K562 (cell line): ENCODE results near the gene SLC16A4. TPM values are rescaled to one million over a fixed set of nuclear protein-coding genes. Genes with fewer than 3 reads are reported as not detected.

Experiments used
- ATAC-seq: fragments of 200-7000 bp; cut with Tn5 transposase; 3 replicates; pipeline ENCODE4 v1.9.1; 2020; ENCODE audit warnings: moderate library complexity
- BruUV-seq: library from RNA; stranded (reverse); fragments of 400-500 nt; replicated peaks from 2 replicates; lab custom pipeline; 2021; lab: Mats Ljungman, UMichigan
- CTCF ChIA-PET: fragments of 300-600 bp; formaldehyde crosslinking; extraction: SDS; loops from one replicate; lab custom pipeline; 2021; ENCODE audit warnings: low intra/inter-chr PET ratio; lab: Yijun Ruan, JAX
- POLR2A ChIA-PET: fragments of 300-600, 350-650 bp; sonication (Branson Sonifier 250); formaldehyde crosslinking; extraction: SDS; loops from one replicate; lab custom pipeline; 2021; ENCODE audit warnings: antibody characterized with exemption, inconsistent platforms; lab: Yijun Ruan, JAX
- DNase-seq, 4 experiments: peaks; one replicate each; pipeline versions ENCODE4 v3.0.0 to v3.0.0-alpha.2; 2011 to 2018; ENCODE audit warnings: low spot score in 3 of 4, mixed read lengths in 3 of 4; ENCODE audit errors: extremely low read depth in 1 of 4
- FAIRE-seq: peaks from 2 replicates; lab custom pipeline; 2011; peaks lifted over from hg19 to GRCh38; lab: Jason Lieb, UNC
- H2AFZ ChIP-seq: 2 replicates; pipeline ENCODE4 v1.6.0; 2011; ENCODE audit warnings: low read depth, low read length, control low read depth, inconsistent platforms
- H3K27ac ChIP-seq: fragments of 200-600 bp; 3 replicates; pipeline ENCODE4 v1.8.0; 2011; ENCODE audit warnings: low read depth, mild to moderate bottlenecking, control low read depth, inconsistent platforms, low read length, moderate library complexity, mixed read lengths; ENCODE audit errors: extremely low read depth
- H3K27me3 ChIP-seq, 2 experiments: fragments of 300-600 bp in 1 of 2; 2 replicates in 1 of 2; 3 replicates in 1 of 2; pipeline versions ENCODE4 v1.6.0 to v1.8.0; 2011; ENCODE audit warnings: inconsistent platforms in 2 of 2, low read length in 2 of 2, mild to moderate bottlenecking in 1 of 2, mixed read lengths in 1 of 2, moderate library complexity in 1 of 2; ENCODE audit not compliant: control insufficient read depth in 2 of 2, insufficient read depth in 2 of 2
- H3K36me3 ChIP-seq: fragments of 300-600 bp; 3 replicates; pipeline ENCODE4 v1.8.0; 2011; ENCODE audit warnings: mild to moderate bottlenecking, low read length, inconsistent platforms; ENCODE audit not compliant: control insufficient read depth, insufficient read depth
- H3K4me1 ChIP-seq, 2 experiments: fragments of 200-600 bp in 1 of 2; replicated peaks in 1 of 2; 2 replicates in 1 of 2; 3 replicates in 1 of 2; pipeline versions ENCODE4 v1.5.1 to v1.8.0; 2011; ENCODE audit warnings: inconsistent platforms in 2 of 2, low read length in 2 of 2, mild to moderate bottlenecking in 1 of 2, mixed read lengths in 1 of 2, moderate library complexity in 1 of 2; ENCODE audit not compliant: control insufficient read depth in 2 of 2, insufficient read depth in 2 of 2
- H3K4me2 ChIP-seq: 2 replicates; pipeline ENCODE4 v1.6.1; 2011; ENCODE audit warnings: low read length, control low read depth, inconsistent platforms, mixed read lengths; ENCODE audit not compliant: insufficient read depth
- H3K4me3 ChIP-seq: fragments of 200-600 bp; sonication (generic), shearing (Covaris generic); 2 replicates; pipeline ENCODE4 v1.5.1; 2016; ENCODE audit warnings: control low read depth, inconsistent platforms
- H3K79me2 ChIP-seq: fragments of 200-600 bp; 3 replicates; pipeline ENCODE4 v1.8.0; 2011; ENCODE audit warnings: low read length, inconsistent platforms; ENCODE audit not compliant: control insufficient read depth, insufficient read depth
- H3K9ac ChIP-seq, 2 experiments: 2 replicates each; pipeline versions ENCODE4 v1.6.0 to v1.6.1; 2011; ENCODE audit warnings: low read depth in 2 of 2, low read length in 2 of 2, control low read depth in 1 of 2, inconsistent platforms in 1 of 2, mild to moderate bottlenecking in 1 of 2, mixed read lengths in 1 of 2; ENCODE audit not compliant: insufficient read depth in 1 of 2
- H3K9me1 ChIP-seq: one replicate; pipeline ENCODE4 v1.6.0; 2011; ENCODE audit warnings: inconsistent platforms, mild to moderate bottlenecking, low read length, moderate library complexity; ENCODE audit not compliant: control insufficient read depth, insufficient read depth
- H3K9me3 ChIP-seq: replicated peaks from 2 replicates; pipeline ENCODE4 v1.5.1; 2011; ENCODE audit warnings: low read depth, low read length, inconsistent platforms; ENCODE audit not compliant: control insufficient read depth, insufficient read depth
- H4K20me1 ChIP-seq: replicated peaks from 2 replicates; pipeline ENCODE4 v1.6.1; 2011; ENCODE audit warnings: low read length, inconsistent platforms, mixed read lengths; ENCODE audit not compliant: control insufficient read depth, insufficient read depth
- CEBPB ChIP-seq: fragments of 450-650 bp; IDR thresholded peaks from 2 replicates; pipeline ENCODE4 v1.6.1; 2016; ENCODE audit warnings: missing genetic modification characterization, missing compliant biosample characterization
- CEBPG ChIP-seq, 3 experiments: fragments of 200-800 bp in 1 of 3; sonication (Bioruptor generic) in 1 of 3; sonication (generic) in 1 of 3; formaldehyde crosslinking in 1 of 3; IDR thresholded peaks in 2 of 3; conservative IDR thresholded peaks in 1 of 3; 2 replicates each; pipeline versions ENCODE4 v1.6.1 to v1.8.0; 2016 to 2022; ENCODE audit warnings: missing compliant biosample characterization in 2 of 3, missing genetic modification characterization in 2 of 3, mild to moderate bottlenecking in 1 of 3, missing genetic modification reagents in 1 of 3
- HMGXB4 ChIP-seq: sonication (generic); formaldehyde crosslinking; IDR thresholded peaks from 2 replicates; pipeline ENCODE4 v1.8.1; 2023; ENCODE audit warnings: mild to moderate bottlenecking, missing genetic modification reagents
- ZNF23 ChIP-seq: fragments of 250-450 bp; sonication (Bioruptor Pico); IDR thresholded peaks from 2 replicates; pipeline ENCODE4 v1.4.0; 2020; ENCODE audit warnings: mild to moderate bottlenecking
- WGBS: fragments of 100-300 bp; shearing (Covaris generic); methylation state at CpG from one replicate; pipeline ENCODE4 v1.1.6; 2016; ENCODE audit warnings: low coverage, mixed read lengths; ENCODE audit not compliant: insufficient coverage; ENCODE audit errors: missing lambda C conversion rate; 5-methylcytosine and 5-hydroxymethylcytosine counted together
- in situ Hi-C: fragments of 300-500 bp; cut with MboI; formaldehyde crosslinking; loops from 4 replicates; pipeline ENCODE4 v1.15.0; 2018; ENCODE audit warnings: inconsistent platforms, mixed read lengths
- intact Hi-C: fragments of 100-400 bp; cut with micrococcal nuclease; formaldehyde crosslinking; loops from 2 replicates; pipeline ENCODE4 v1.14.2; 2022
- polyA plus RNA-seq, 8 experiments: library from polyadenylated mRNA; depleted of rRNA in 4 of 8; stranded (reverse) in 5 of 8; unstranded in 3 of 8; fragments of >200 nt; fragmentation: Nextera tagmentation in 2 of 8; fragmentation: Illumina TruSeq in 1 of 8; extraction: Ambion mirVana in 2 of 8; extraction: Trizol in 1 of 8; gene quantifications; 2 replicates each; pipeline versions ENCODE4 v1.2.1 to v1.2.3, GENCODE V29; 2011 to 2014; ENCODE audit warnings: inconsistent platforms in 1 of 8, missing spikeins in 1 of 8
- total RNA-seq, 7 experiments: library from RNA; depleted of rRNA in 6 of 7; stranded (reverse); fragments of >200 nt in 6 of 7; fragmentation: Illumina TruSeq in 2 of 7; extraction: Trizol in 2 of 7; gene quantifications; 2 replicates each; pipeline versions ENCODE4 v1.2.1 to v1.2.3, GENCODE V29; 2011 to 2021; ENCODE audit warnings: low replicate concordance in 1 of 7

SLC16A4 gene
- total and polyA plus RNA-seq, 9 of the 15 experiments (the other 6 are each of a cell fraction or from before 2014, with no cell fraction given), result 0.04 to 0.31 (median 0.18) TPM; not detected in 1

- intact Hi-C loops (loop anchor here (5.0 kb wide), 1 partner anchor 138 kb away; no protein-coding TSS in a partner anchor), in situ Hi-C loops (no loop called here)
- no peaks in the 10 kb centered on the region for H3K9me3 ChIP-seq
- DNase-seq (no peak), FAIRE-seq (peak; percentile 59), ATAC-seq (peak; percentile 31)
- H3K27ac ChIP-seq, result no peak overlapping the region
- no TSS peak for BruUV-seq
- ChIA-PET CTCF (interaction anchor here (0.6 kb wide), 1 partner anchor 60 kb away, joined by 5 read pairs; no protein-coding TSS in a partner anchor), POLR2A (interaction anchor here (0.7 to 3.5 kb wide), 3 partner anchors 18 to 110 kb away, joined by 5 to 20 read pairs (median 6); partner anchors contain the start of gene RBM15)
- no peaks in the 10 kb centered on the region for H4K20me1 ChIP-seq
- H3K4me2 ChIP-seq, result no peak overlapping the region
- H3K4me1 ChIP-seq, result no peaks in the 10 kb centered on the region
- H3K36me3 ChIP-seq, result no peaks in the 10 kb centered on the region
- no peak overlapping the region for H2AFZ ChIP-seq
- H3K27me3 ChIP-seq, result no peaks in the 10 kb centered on the region; a peak in 1 of 5 replicates
- no peaks in the 10 kb centered on the region for H3K9me1 ChIP-seq
- no peak for TF ChIP-seq HMGXB4 (CRISPR knock-in tag)
- TF ChIP-seq CEBPG (CRISPR knock-in tag; IDR thresholded peaks at IDR 0.05), result peak; percentile 17; the same call in 1 of the 2 replicates
- TF ChIP-seq CEBPG (tag; conservative IDR thresholded peaks at IDR 0.05 in 1 of 2, IDR thresholded peaks at IDR 0.05 in 1 of 2), result peak; percentile 66 to 76
- no peak for TF ChIP-seq ZNF23 (CRISPR knock-in tag)
- TF ChIP-seq CEBPB (tag), result peak; percentile 94
- no peaks in the 10 kb centered on the region for H3K79me2 ChIP-seq
- H3K9ac ChIP-seq, result no peak overlapping the region
- WGBS, result 9% methylated on average over 4 of the region's 4 CpGs
- no peak overlapping the region for H3K4me3 ChIP-seq
Measured at GRCh38 chr1:110319332-110320167, 71.3 kb downstream of the SLC16A4 start.
